MM.1S (cell line): ENCODE measurements around the gene NETO2.
"Not testable (repeated sequence)": the region's sequence is repeated elsewhere in the genome, so short reads cannot be mapped to it uniquely, and the experiment has no call there.

ENCODE experiments used
- DNase-seq: peaks from one replicate; pipeline ENCODE4 v3.0.0-alpha.2; 2015
- H2AFZ ChIP-seq: fragments of 300-600 bp; sonication (generic); 2 replicates; pipeline ENCODE4 v1.6.0; 2016; ENCODE audit warnings: antibody characterized with exemption, low read length
- H3F3A ChIP-seq: fragments of 300-600 bp; sonication (generic); 2 replicates; pipeline ENCODE4 v1.6.1; 2016; ENCODE audit warnings: mild to moderate bottlenecking, antibody characterized with exemption, low read length, moderate library complexity, mixed read lengths; ENCODE audit not compliant: insufficient read depth
- H3K27ac ChIP-seq: fragments of 300-600 bp; sonication (generic); 2 replicates; pipeline ENCODE4 v1.5.1; 2016; ENCODE audit warnings: mild to moderate bottlenecking, low read length
- H3K27me3 ChIP-seq: fragments of 300-600 bp; sonication (generic); replicated peaks from 2 replicates; pipeline ENCODE4 v1.6.0; 2016; ENCODE audit warnings: low read length; ENCODE audit not compliant: insufficient read depth
- H3K36me3 ChIP-seq: fragments of 300-600 bp; sonication (generic); replicated peaks from 2 replicates; pipeline ENCODE4 v1.6.1; 2016; ENCODE audit warnings: mild to moderate bottlenecking, low read length, mixed read lengths; ENCODE audit not compliant: insufficient read depth
- H3K4me1 ChIP-seq: fragments of 300-600 bp; sonication (generic); 2 replicates; pipeline ENCODE4 v1.6.1; 2016; ENCODE audit warnings: low read length, mixed read lengths
- H3K4me2 ChIP-seq: fragments of 300-600 bp; sonication (generic); 2 replicates; pipeline ENCODE4 v1.6.0; 2016; ENCODE audit warnings: low read depth, low read length
- H3K4me3 ChIP-seq: fragments of 300-600 bp; sonication (generic); 2 replicates; pipeline ENCODE4 v1.5.1; 2016; ENCODE audit warnings: low read length, mixed read lengths
- H3K79me2 ChIP-seq: fragments of 300-600 bp; sonication (generic); 2 replicates; pipeline ENCODE4 v1.6.1; 2016; ENCODE audit warnings: mixed run types, low read length, mixed read lengths
- H3K9ac ChIP-seq: fragments of 300-600 bp; sonication (generic); 2 replicates; pipeline ENCODE4 v1.6.1; 2016; ENCODE audit warnings: low read length, mixed read lengths
- H3K9me2 ChIP-seq: fragments of 300-600 bp; sonication (generic); replicated peaks from 2 replicates; pipeline ENCODE4 v1.6.1; 2016; ENCODE audit warnings: mild to moderate bottlenecking, low read length, mixed read lengths; ENCODE audit not compliant: insufficient read depth
- H3K9me3 ChIP-seq: fragments of 300-600 bp; sonication (generic); replicated peaks from 2 replicates; pipeline ENCODE4 v1.6.1; 2016; ENCODE audit warnings: mild to moderate bottlenecking, low read length, mixed read lengths; ENCODE audit not compliant: insufficient read depth
- H4K20me1 ChIP-seq: fragments of 300-600 bp; sonication (generic); 2 replicates; pipeline ENCODE4 v1.6.1; 2016; ENCODE audit warnings: mild to moderate bottlenecking, low read length, moderate library complexity, mixed read lengths; ENCODE audit not compliant: insufficient read depth
- CTCF ChIP-seq: fragments of 300-600 bp; sonication (generic); IDR thresholded peaks from 2 replicates; pipeline ENCODE4 v1.5.1; 2016; ENCODE audit warnings: antibody characterized with exemption, low read length, mixed read lengths
- EZH2 ChIP-seq: fragments of 300-600 bp; sonication (generic); optimal IDR thresholded peaks from 2 replicates; pipeline ENCODE3; 2017; ENCODE audit warnings: low read depth, mild to moderate bottlenecking, antibody characterized with exemption, low read length, mixed read lengths
- EZH2phosphoT487 ChIP-seq: fragments of 300-600 bp; sonication (generic); IDR thresholded peaks from 2 replicates; pipeline ENCODE4 v1.6.1; 2018; ENCODE audit warnings: antibody characterized with exemption, low read length

NETO2 gene

DNA sequence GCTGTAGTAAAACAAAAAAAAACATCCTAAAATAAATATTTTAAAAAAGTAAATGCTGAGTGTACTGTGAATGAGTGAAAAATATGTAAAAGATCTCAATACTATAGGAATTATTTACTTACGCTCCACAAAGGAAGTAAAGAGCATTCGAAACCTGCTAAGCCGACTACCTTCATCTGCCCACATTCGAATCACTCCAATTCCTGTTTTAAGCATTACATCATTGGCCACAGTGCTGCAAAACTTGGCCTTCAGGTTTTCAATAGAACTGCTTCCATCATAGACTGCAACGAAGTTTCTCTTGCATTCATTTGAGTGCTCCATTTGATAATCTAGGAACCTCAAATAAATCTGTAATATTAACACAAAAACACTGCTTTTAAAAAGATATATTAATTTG is 34.4 kb downstream of the NETO2 start:
- H3K79me2 ChIP-seq: no peaks in the 10 kb centered on the region
- H3K9me3 ChIP-seq: no peaks in the 10 kb centered on the region
- no peak overlapping the region for H3K4me3 ChIP-seq
- H3K27ac ChIP-seq: no peak overlapping the region
- DNase-seq: no peak
- H3K27me3 ChIP-seq: no peaks in the 10 kb centered on the region
- H3K4me2 ChIP-seq: no peak overlapping the region
- H3F3A ChIP-seq: no peaks in the 10 kb centered on the region
- no peaks in the 10 kb centered on the region for H3K4me1 ChIP-seq
- no peaks in the 10 kb centered on the region for H3K36me3 ChIP-seq
- TF ChIP-seq CTCF (no peak), EZH2 (no peak), EZH2phosphoT487 (no peak)
- H4K20me1 ChIP-seq: no peaks in the 10 kb centered on the region
- no peak overlapping the region for H2AFZ ChIP-seq
- no peak overlapping the region for H3K9ac ChIP-seq
- H3K9me2 ChIP-seq: no peaks in the 10 kb centered on the region

DNA sequence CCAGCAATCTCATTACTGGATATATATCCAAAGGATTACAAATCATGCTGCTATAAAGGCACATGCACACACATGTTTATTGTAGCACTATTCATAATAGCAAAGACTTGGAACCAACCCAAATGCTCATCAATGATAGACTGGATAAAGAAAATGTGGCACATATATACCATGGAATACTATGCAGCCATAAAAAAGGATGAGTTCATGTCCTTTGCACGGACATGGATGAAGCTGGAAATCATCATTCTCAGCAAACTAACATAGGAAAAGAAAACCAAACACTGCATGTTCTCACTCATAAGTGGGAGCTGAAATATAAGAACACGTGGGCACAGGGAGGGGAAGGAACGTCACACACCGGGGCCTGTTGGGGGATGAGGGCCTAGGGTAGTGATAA is 40.8 kb downstream of the NETO2 start:
- H4K20me1 ChIP-seq, H3K36me3 ChIP-seq, H3K4me3 ChIP-seq, H2AFZ ChIP-seq, H3K9me2 ChIP-seq, H3K9ac ChIP-seq, H3K9me3 ChIP-seq, H3K27ac ChIP-seq, H3K27me3 ChIP-seq, H3K4me1 ChIP-seq, H3K79me2 ChIP-seq, DNase-seq, H3F3A ChIP-seq, H3K4me2 ChIP-seq: not testable (repeated sequence)

- H3K9me3 ChIP-seq, H2AFZ ChIP-seq, H3K4me3 ChIP-seq, H4K20me1 ChIP-seq, H3K27me3 ChIP-seq, H3K4me2 ChIP-seq, DNase-seq, H3K4me1 ChIP-seq, H3K9ac ChIP-seq, H3K9me2 ChIP-seq, H3K27ac ChIP-seq, H3K79me2 ChIP-seq, H3K36me3 ChIP-seq, H3F3A ChIP-seq: not testable (repeated sequence)
These were observed 46.6 kb downstream of the NETO2 start for GRCh38 chr16:47097154-47097553.

DNA sequence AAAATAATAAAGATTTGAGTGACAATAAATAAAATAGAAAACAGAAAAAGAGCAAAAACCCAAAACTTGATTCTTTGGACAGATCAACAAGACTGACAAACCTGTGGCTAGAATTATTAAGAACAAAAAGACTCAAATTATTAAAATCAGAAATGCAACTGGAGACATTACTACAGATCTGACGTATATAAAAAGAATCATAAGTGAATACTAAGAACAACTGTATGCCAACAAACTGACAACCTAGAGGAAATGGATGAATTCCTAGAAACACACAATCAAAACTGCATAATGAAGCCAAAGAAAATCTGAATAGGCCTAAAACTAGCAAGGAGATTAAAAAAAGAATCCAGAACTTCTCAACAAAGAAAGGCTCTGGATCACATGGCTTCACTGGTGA is 47.4 kb downstream of the NETO2 start:
- no peaks in the 10 kb centered on the region for H3K79me2 ChIP-seq

More for the DNA sequence above, 47.4 kb downstream of the NETO2 start:
- Histone ChIP-seq H3K9me2 (no peaks in the 10 kb centered on the region), H3K4me1 (no peaks in the 10 kb centered on the region), H2AFZ (no peak overlapping the region), H3K9me3 (no peaks in the 10 kb centered on the region), H3K27ac (no peak overlapping the region), H3K9ac (no peak overlapping the region), H3K36me3 (no peaks in the 10 kb centered on the region), H3K27me3 (no peaks in the 10 kb centered on the region), H3K4me3 (no peak overlapping the region), H3F3A (no peaks in the 10 kb centered on the region), H4K20me1 (no peaks in the 10 kb centered on the region), H3K4me2 (no peak overlapping the region)
- no peak for TF ChIP-seq CTCF
- no peak for TF ChIP-seq EZH2phosphoT487
- TF ChIP-seq EZH2: no peak
- no peak for DNase-seq
